GM20431 (cell line): Measurements from ENCODE around the gene CCL5.

Experiments used
- in situ Hi-C: fragments of 300-500 bp; cut with MseI, MboI; formaldehyde crosslinking; loops from one replicate; pipeline ENCODE4 v1.15.0; 2020; ENCODE audit warnings: low sequenced_read_pairs; ENCODE audit not compliant: unreplicated experiment

CCL5 gene

GRCh38 chr17:35870906-35871819 is 9.0 kb downstream of the CCL5 start:
- in situ Hi-C loops: no loop called here

GRCh38 chr17:35868737-35869136 is 11.4 kb downstream of the CCL5 start, which contains the start of gene HEATR9:
Gene HEATR9 (minus strand): TSS chr17:35868891. CDS start chr17:35868742, 149 bp downstream.
- in situ Hi-C loops: no loop called here

GRCh38 chr17:35867574-35867973 is 12.6 kb downstream of the CCL5 start:
- in situ Hi-C loops: no loop called here

DNA sequence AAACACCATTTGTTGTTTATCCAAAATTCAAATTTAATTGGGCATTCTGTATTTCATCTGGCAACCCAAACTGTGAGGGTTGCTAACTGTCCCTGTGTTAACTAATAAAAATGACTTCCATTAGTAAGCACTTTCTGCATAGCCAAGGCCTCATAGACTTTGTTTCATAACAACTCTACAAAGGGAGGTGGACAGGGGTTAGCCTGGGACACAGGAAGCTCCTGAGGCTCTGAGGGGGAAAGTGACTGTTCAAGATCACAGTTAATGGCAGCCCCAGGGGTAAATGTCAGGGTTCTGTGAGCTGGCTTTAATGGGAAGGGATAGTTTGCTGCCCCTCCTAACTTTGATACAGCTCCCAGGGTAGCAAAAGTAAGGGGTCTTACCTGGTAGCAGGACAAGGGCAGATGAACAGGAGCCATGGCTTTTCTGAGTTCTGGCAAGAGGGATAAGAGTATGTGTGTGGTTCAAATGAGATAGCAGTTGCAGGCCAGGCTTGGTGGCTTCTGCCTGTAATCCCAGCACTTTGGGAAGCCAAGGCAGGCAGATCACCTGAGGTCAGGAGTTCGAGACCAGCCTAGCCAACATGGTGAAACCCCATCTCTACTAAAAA is 13.7 kb downstream of the CCL5 start:
- in situ Hi-C loops: no loop called here

DNA sequence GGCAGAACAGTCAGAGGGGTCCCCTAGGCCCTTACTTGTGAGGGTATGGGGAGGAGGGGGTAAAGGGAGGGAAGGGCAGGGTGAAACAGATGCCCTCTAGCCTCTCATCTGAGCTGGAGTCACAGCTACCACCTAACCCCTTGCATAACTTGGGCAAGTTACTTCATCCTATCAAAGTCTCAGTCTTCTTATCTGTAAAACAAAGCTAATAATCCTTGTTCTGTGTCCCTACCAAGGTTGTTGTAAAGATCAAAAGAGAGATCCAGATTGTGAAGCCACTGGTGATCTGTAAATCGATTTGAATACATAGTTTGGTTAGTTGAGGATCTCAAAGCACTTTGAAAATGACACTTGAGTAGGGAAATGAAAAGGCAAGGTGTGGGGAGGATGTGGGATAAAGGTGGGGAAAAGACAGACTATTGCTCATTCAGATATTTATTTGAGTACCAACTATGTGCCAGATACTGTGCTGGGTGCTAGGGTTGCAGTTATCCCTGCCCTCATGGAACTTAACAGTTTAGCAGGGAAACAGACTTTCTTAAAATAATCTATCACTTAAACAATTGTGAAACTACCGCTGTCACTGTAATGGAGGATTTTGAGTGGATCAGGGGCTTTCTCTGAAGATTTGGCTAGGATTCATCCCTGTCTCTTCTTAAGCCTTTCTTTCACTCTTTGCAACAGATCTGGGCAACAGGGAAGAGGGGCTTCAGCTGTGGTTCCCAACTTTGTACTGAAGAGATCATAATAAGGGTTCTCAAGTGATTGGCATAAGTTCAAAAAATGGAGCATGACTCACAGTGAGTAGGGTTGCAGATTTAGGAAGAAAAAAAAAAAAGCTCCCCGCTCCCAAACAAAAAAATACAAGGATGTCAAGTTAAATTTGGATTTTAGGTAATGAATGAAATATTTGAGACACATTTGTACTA is 14.5 kb downstream of the CCL5 start:
- in situ Hi-C loops: no loop called here

DNA sequence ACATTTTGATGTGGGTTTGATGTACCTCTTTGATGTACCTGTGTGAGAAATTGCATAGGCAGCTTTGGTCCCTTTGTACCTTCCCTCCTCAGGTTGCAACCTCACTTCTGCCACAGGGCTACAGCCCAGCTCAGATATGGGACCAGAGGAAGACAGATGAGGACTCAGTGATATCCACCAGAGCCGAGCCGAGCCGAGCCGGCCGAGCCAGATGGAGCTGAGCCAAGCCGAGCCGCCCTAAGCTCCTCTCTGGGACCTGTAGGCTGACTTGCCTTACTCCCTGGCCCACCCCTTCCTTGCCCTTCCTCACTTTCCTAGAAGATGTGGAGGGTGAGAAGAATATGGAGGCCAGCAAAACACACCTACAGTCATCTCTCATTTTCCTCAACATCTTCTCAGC is 15.3 kb downstream of the CCL5 start:
- in situ Hi-C loops: no loop called here

- in situ Hi-C loops: no loop called here
These were observed 23.6 kb downstream of the CCL5 start for GRCh38 chr17:35856603-35857002.

- in situ Hi-C loops: no loop called here
These were observed 24.2 kb downstream of the CCL5 start for GRCh38 chr17:35855965-35856364.

DNA sequence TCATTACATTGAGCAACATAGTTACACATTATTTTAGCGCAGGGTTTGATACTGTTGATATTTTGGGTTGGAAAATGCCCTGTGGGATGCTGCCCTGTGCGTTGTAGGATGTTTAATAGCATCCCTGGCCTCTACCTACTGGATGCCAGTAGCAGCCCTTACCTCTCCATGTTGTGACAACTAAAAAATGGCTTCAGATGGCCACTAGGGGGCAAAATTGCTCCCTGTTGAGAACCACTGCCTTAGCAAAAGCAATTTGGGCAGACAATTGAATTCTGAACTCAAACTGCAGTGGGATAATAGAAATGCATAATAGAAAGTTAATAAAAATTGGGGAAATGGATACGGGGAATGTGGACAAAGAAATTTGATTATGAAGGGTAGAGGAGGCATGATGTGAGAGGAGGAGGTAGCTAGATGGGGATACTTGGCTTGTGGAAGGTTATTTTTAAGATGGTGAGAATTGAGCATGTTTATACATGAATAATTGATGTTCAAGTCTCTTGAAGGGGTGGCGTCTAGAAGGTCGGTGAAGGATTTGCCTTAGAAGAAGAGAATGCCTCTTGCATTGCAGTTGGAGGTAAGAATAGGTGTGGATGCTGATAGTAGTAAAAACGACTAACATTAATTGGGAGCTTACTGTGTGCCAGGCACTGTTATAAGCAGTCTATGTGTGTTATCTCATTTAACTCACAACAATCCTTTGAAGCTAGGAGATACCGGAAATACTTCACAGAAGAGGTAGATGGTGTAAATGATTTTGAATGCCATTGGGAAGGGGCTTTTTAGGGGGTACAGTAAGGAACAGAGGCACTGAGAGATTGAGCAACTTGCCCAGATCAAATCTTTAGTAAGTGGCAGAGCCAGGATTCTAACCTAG is 30.5 kb downstream of the CCL5 start:
- in situ Hi-C loops: no loop called here

DNA sequence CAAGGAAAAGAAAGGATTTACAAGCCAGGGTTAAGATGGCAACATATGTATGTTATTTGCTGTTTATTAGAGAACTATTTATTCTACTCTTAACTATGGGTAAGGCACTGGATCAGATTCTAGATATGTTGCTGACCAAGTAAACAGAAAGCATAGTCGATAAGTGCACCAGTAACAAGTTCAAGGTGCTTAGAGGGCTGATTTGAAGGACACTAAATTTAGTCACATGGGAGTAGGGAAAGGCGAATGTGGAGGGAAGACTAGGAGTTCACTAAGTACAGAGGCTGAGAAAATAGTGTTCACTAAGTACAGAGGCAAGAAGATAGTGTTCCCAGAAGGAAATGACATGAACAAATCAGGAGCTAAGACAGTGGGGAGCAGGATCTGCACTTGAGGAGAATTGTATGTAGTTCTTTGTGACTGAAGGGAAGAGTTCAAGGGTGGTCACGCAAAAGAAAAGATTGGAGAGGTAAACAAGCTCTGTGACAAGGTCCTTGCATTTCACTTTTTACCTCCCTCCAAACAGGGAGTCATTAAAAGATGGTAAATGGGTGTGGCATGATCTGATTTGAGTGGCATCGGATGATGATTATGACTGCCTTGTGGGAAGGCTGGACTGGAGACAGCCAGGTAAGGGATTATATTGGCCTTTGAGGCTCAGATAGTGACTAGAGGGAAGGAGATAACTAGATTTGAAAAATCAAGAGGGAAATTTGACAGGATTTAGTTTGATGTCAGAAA is 32.4 kb downstream of the CCL5 start:
- in situ Hi-C loops: no loop called here

DNA sequence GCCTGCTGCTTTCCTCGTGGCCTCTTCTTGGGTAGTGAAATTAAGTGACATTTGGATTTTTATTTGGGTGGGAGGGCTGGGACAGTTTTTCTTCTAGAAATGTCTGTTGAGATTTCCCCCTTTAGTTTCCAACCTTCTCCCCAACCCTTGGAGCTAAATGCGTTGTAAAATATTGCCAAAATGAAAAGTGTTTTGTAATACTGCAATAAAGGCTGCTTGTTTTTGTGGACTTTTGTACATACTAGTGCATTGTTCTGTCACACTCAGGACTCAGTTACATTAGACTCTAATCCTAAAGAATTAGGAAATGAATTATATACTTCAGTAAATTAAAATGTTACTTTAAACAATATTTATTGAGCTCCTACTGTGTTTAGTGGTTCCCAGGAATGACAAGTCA is 33.2 kb downstream of the CCL5 start:
- in situ Hi-C loops: no loop called here

DNA sequence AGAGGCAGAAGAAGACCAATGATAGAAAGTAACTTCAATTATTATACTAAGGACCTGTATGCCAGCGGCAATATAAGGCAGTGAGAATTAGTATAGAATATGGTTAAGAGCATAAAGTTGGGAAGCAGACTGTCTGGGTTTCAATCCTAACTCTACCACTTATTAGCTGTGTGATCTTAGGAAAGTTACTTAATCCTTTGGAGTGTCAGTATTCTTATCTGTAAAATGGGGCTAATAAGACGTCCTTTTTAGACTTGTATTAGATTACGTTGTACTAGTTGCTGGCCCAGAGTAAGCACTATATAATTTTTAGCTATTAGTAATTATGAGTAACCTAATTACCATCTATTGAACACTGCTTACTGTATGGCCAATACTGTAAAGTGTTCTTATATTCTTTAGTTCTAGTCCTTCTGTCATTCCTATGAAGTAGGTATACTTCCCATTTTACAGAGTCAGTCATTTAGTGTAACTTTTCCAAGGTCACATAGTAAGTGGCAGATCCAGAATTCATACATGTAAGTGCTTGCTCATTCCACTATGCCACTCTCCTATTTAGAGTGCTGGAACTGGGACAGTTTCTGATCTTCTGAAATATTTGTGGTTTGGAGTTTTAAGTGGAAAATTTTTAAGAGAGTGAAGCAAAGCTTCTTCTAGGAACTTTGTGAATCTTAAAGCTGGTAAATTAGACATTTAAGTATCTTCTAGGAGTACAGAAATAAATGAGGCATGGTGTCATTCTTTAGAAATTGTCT is 33.9 kb downstream of the CCL5 start:
- in situ Hi-C loops: no loop called here

DNA sequence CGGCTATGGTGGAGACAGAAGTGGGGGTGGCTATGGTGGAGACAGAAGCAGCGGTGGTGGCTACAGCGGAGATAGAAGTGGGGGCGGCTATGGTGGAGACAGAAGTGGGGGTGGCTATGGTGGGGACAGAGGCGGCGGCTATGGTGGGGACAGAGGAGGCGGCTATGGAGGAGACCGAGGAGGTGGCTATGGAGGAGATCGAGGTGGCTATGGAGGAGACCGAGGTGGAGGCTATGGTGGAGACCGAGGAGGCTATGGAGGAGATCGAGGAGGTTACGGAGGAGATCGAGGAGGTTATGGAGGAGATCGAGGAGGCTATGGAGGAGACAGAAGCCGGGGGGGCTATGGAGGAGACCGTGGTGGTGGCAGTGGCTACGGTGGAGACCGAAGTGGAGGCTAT is 35.6 kb downstream of the CCL5 start:
- in situ Hi-C loops: no loop called here

GRCh38 chr17:35843698-35844097 is 36.5 kb downstream of the CCL5 start:
- in situ Hi-C loops: no loop called here

DNA sequence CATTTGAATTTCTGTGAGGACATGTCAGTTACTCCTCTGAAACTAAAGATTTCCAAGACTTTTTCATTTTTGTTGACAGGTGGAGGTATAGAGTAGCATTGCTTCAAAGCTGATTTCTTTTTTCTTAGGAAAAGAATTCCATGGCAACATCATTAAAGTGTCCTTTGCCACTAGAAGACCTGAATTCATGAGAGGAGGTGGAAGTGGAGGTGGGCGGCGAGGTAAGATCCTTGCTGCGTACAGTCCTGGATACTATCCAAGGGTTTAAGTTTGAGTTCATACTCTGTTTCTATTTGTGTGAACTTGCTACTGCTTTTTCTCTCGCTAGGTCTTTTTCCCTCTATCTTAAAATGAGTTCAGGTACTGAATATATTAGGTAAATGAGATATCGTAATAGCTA is 37.9 kb downstream of the CCL5 start:
- in situ Hi-C loops: no loop called here

- in situ Hi-C loops: no loop called here
These were observed 38.7 kb downstream of the CCL5 start for GRCh38 chr17:35841505-35841904.

DNA sequence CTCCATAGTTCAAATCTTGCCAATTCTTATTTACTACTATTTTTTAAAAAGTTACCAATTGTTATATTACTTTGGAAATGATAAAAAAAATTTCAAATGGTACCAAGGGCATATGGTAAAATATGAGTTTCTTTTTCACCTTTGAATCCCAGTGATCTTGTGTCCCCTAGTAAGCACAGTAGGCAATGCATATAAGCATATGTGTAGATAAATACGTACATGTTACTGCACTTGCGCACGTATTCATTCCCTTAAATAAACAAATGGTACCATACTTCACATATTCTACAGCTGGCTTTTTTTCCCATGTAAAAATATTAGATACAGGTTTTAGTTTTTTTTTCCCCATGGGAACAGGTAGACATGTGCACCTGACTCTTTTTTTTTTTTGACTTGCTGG is 39.1 kb downstream of the CCL5 start:
- in situ Hi-C loops: no loop called here

GRCh38 chr17:35825206-35825605 is 55.0 kb downstream of the CCL5 start:
- in situ Hi-C loops: no loop called here
